HL-60/S4 (cell line): ENCODE results near the gene UBALD1.

Experiments
- in situ Hi-C: fragments of 300-500 bp; cut with MboI; formaldehyde crosslinking; loops from 2 replicates; pipeline ENCODE4 v1.14.3; 2022; ENCODE audit warnings: low sequenced_read_pairs

Gene UBALD1

GRCh38 chr16:4646773-4647643 is 32.3 kb upstream of the UBALD1 start:
- in situ Hi-C loops: no loop called here

DNA sequence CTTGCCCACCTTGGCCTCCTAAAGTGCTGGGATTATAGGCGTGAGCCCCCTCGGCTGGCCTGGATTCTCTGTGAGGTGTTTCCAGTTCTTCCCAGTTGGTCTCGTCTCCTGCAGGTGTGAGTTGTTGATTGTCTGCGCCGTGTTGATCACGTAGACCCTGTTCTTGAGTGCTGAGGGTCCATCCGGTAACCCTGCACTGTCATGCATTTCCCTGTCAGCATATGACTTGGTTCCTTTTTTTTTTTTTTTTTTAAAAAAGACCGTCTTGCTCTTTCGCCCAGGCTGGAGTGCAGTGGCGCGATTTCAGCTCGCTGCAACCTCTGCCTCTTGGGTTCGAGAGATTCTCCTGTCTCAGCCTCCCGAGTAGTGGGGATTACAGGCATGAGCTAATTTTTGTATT is 27.2 kb upstream of the UBALD1 start:
- in situ Hi-C loops: no loop called here

- in situ Hi-C loops: no loop called here
These were observed 26.6 kb upstream of the UBALD1 start for GRCh38 chr16:4641306-4641687.

DNA sequence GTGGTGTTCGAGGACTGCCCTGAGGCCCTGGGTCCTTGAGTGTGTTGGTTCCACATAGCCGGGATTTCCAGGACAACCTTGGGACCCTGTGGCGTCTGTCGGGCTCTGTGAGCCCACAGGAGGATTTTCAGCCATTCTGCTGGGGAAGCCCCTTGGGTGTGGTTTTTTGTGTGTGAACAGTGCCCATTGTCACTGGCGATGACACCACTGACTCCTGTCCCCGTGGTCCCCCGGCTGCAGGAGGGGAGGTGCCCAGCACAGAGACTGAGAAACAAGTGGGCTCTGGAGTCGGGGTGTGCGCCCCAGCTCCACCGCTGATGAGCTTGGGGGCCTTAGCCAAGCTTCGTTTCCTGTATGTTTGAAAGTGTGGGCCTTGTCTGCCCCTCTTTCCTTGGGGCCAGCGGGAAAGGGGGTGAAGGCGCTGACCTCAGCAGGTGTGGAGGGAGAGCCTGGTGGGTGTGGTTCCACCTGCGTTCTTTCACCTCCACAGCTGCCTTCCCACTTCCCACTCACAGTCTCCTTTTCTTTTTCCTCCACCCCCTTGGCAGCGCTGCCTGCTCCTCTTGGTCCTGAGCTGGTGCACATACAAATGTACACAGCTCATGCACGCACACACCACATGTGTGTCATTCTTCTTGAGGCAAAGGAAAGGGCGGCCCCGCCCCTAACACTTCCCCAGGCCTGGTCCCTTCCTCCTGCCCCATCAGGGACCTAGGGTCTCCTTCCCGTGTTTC is 26.1 kb upstream of the UBALD1 start:
- in situ Hi-C loops: no loop called here

- in situ Hi-C loops: no loop called here
These were observed 25.3 kb upstream of the UBALD1 start for GRCh38 chr16:4639899-4640509.

GRCh38 chr16:4637501-4638166 is 22.9 kb upstream of the UBALD1 start:
- in situ Hi-C loops: no loop called here

DNA sequence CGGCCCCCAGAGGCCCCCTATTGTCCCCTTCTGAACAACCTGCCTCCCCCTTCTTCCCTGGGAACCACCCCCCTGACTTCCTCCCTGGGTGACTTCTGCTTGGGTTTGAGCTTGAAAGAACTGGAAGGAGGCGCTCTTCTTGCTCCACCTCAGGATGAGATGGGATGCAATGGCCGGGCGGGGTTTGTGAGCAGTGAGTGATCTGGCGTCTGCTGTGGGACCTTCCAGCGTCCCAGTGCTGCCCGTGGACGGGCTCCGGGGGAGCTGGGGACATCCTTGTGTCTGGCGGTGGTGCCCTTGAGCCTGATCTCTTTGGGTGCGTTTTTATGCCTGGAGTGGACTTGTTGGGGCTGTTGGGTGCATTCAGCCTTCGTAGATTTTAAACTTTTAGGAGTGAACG is 21.5 kb upstream of the UBALD1 start:
- in situ Hi-C loops: no loop called here

- in situ Hi-C loops: no loop called here
These were observed 20.1 kb upstream of the UBALD1 start for GRCh38 chr16:4634768-4635167.

DNA sequence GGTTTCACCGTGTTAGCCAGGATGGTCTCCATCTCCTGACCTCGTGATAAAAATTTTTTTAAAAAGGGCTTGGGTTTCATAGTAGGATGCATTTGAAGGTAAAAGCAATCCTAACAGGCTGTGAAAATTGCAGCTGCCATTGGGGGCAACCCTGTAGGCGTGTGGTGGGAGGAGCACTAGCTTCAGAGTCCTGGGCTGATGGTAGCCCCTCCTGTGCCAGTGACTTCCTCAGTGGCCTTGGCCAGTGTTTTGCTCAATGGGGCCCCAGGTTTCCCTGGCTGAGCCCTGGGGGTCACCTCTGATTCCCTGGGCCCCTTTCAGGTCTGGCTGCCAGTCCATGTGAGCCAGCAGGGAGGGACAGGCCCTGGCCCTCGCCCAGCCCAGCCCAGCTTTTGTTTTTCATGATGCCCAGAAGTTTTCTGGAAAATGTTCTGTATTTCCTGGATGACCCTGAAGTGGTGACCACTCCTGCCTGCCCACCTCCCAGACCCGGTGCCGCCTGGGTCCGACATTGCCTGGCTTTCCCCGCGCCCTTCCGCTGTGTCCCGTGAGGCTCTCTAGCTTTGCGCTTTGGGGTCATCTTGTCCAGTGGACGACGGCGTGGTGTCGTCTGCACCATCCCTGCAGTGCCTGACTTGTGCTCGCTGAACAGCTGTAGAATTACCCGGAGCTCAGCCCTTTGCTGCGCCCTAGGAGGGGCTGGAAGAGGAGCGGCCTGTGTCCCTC is 19.4 kb upstream of the UBALD1 start:
- in situ Hi-C loops: no loop called here

DNA sequence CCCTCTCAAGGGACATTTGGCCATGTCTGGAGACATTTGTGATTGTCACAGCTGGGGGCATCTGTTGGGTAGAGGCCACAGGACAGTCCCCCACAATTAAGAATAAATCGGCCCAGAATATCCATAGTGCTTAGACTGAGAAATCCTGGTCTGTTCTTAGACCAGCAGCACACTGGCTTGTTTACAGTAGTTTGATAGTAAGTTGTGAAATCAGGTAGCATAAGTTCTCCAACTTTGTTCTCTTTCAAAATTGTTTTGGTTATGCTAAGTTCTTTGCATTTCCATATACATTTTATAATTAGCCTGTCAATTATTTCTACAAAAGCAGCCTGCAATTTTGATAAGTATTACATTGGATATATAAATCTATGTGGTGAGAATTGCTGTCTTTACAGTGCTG is 16.8 kb upstream of the UBALD1 start:
- in situ Hi-C loops: no loop called here

GRCh38 chr16:4628283-4628682 is 13.6 kb upstream of the UBALD1 start:
- in situ Hi-C loops: no loop called here

DNA sequence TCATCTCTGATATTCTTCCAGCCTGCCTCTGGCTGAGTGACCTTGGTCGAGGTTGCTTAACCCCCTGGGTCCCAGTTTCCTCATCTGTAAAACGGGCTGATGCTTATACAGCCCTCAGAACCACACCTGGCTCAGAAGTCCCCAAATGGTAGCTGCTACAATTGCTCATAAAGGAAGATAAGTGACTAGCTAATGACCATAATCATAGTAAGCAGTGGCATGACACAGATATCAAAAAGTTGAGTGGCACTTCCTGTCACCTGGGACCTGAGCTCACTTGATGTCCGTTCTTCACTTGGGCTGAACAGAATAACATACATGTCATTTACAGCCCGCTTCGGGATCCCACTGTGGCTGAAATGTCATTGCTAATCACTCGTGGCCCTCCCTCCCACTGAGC is 11.7 kb upstream of the UBALD1 start:
- in situ Hi-C loops: no loop called here

DNA sequence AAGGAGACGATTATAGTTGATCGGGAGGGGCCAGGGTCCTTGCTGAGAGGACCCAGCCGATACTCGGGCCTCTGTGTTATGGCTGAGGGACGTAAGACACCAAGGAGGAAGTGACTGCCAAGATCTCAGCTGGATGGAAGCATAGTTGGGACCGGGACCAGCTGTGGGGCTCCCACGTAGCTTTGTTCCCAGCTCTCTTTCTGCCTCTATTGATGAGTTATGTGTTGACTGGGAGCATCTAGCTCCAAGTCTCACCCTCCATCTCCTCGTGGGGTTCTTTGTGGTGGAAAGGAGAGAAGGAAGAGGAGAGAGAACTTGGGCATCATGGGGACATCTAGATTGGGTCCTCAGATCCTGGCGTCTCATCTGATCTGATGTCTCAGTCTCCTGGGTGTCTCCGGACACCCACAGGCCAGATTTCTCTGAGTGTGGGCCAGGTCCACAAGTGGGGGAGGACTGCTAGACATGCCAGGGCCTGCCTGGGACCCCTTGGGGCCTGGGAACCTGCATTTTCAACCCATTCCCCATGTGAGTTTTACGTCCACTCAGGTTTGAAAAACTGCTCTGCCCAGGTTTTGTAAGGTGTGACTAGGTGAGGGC is 11.0 kb upstream of the UBALD1 start:
- in situ Hi-C loops: no loop called here

DNA sequence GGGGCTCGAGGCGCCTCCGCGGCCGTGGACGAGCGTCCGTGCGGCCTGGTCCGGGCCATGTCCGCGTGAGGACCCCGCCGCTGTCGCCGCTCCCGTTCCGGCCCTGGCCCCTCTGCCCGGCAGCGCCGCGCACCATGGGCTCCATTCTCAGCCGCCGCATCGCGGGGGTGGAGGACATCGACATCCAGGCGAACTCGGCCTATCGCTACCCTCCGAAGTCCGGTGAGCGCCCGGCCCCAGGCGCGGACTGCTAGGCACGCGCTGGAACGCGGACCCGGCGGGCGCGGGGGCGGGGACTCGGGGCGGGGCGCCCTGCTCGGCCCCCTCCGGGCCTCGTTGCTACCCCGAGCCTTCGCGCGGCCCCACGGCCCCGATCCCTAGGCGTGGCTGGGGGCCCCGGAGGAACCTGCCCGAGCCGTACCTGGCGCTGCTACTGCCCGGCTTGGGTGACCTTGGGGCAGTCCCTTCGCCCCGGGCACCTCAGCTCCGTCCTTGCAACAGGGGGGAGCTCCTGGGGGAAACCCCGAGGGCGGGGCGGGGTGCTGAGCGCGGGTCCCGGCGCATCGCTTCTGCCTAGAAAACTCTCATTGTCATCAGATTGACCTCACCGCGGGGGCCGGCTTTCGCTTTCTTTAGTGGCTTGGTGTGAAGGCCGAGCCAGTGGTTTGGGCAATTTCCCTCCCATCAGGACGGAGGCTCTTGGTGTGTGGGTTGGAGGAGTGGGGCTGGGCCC is 10.3 kb upstream of the UBALD1 start:
- in situ Hi-C loops: no loop called here

GRCh38 chr16:4624015-4624826 is 9.5 kb upstream of the UBALD1 start, which contains the start of gene MGRN1:
Gene MGRN1 (plus strand): TSS chr16:4624826. CDS start chr16:4624961, 135 bp downstream.
- in situ Hi-C loops: no loop called here

GRCh38 chr16:4623593-4623992 is 8.9 kb upstream of the UBALD1 start:
- in situ Hi-C loops: no loop called here

- in situ Hi-C loops: loop anchor here (5.0 kb wide), 1 partner anchor 58 kb away; no protein-coding TSS in a partner anchor
These were observed 4.1 kb upstream of the UBALD1 start for GRCh38 chr16:4618645-4619418.

- in situ Hi-C loops: loop anchor here (5.0 kb wide), 1 partner anchor 59 kb away; no protein-coding TSS in a partner anchor
These were observed 3.2 kb upstream of the UBALD1 start for GRCh38 chr16:4617880-4618279.
